Renal cortical epithelial cell (primary cell): ENCODE measurements around the gene POLR3A. TPM values are rescaled to one million over a fixed set of nuclear protein-coding genes. Genes with fewer than 3 reads are reported as not detected.

ENCODE experiments used
- DNase-seq: peaks from one replicate; pipeline ENCODE4 v3.0.0-alpha.2; 2011; ENCODE audit warnings: low read depth
- total RNA-seq: library from RNA; depleted of rRNA; stranded (reverse); fragments of >200 nt; gene quantifications from 2 replicates; pipeline ENCODE4 v1.2.3, GENCODE V29; 2014

The POLR3A gene
- total RNA-seq, 1 donor from 2014 or later: 17.6 TPM

- no peak for DNase-seq
Observed at GRCh38 chr10:77977934-77978333, 51.4 kb downstream of the POLR3A start.

GRCh38 chr10:77977016-77977415, 52.3 kb downstream of the POLR3A start:
- no peak for DNase-seq

- no peak for DNase-seq
Observed at GRCh38 chr10:77975086-77975666, 54.1 kb downstream of the POLR3A start.

GRCh38 chr10:77974396-77975074, 54.8 kb downstream of the POLR3A start:
- DNase-seq: peak; percentile 53

- no peak for DNase-seq
Observed at GRCh38 chr10:77973276-77973675, 56.0 kb downstream of the POLR3A start.

- no peak for DNase-seq
Observed at GRCh38 chr10:77972148-77972547, 57.2 kb downstream of the POLR3A start.

- DNase-seq: no peak
Observed at GRCh38 chr10:77971804-77972144, 57.5 kb downstream of the POLR3A start.

GRCh38 chr10:77970869-77971803, 58.2 kb downstream of the POLR3A start:
- DNase-seq: peak; percentile 62

GRCh38 chr10:77969114-77969513, 60.2 kb downstream of the POLR3A start:
- DNase-seq: no peak

GRCh38 chr10:77967611-77968022, 61.7 kb downstream of the POLR3A start:
- DNase-seq: no peak

- no peak for DNase-seq
Observed at GRCh38 chr10:77965294-77965693, 64.0 kb downstream of the POLR3A start.

- no peak for DNase-seq
Observed at GRCh38 chr10:77964811-77965210, 64.5 kb downstream of the POLR3A start.

GRCh38 chr10:77963901-77964300, 65.4 kb downstream of the POLR3A start:
- no peak for DNase-seq

- no peak for DNase-seq
Observed at GRCh38 chr10:77962350-77963146, 66.8 kb downstream of the POLR3A start.

- no peak for DNase-seq
Observed at GRCh38 chr10:77961668-77962067, 67.6 kb downstream of the POLR3A start.

GRCh38 chr10:77960829-77961329, 68.4 kb downstream of the POLR3A start:
- no peak for DNase-seq

GRCh38 chr10:77959887-77960455, 69.3 kb downstream of the POLR3A start:
- DNase-seq: no peak

- peak; percentile 61 for DNase-seq
Observed at GRCh38 chr10:77959384-77959783, 69.9 kb downstream of the POLR3A start.

- DNase-seq: no peak
Observed at GRCh38 chr10:77955136-77955535, 74.2 kb downstream of the POLR3A start.

GRCh38 chr10:77949167-77949566, 80.1 kb downstream of the POLR3A start:
- peak; percentile 86 for DNase-seq

- no peak for DNase-seq
Observed at GRCh38 chr10:77946084-77946483, 83.2 kb downstream of the POLR3A start.
